Measurements from ENCODE around the gene KRT5.

DNA sequence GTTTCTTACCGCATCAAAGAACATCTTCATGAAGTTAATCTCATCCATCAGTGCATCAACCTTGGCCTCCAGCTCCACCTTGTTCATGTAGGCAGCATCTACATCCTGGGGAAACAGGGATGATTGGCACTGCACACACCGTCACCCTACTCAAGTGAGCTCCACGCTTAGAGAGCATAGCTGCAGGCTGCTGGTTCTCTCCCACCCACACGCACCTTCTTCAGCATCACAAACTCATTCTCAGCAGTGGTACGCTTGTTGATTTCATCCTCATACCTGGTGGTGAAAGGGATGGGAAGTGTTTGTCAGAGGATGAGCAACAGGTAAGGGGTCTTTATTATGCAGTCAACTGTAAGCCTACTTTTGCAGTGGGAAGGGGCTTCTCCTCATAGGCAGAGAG lies 2.3 kb downstream of the KRT5 start:
- TF ChIP-seq POLR2A (IDR thresholded peaks at IDR 0.05), result no peak
- TF ChIP-seq, protein P1, sequence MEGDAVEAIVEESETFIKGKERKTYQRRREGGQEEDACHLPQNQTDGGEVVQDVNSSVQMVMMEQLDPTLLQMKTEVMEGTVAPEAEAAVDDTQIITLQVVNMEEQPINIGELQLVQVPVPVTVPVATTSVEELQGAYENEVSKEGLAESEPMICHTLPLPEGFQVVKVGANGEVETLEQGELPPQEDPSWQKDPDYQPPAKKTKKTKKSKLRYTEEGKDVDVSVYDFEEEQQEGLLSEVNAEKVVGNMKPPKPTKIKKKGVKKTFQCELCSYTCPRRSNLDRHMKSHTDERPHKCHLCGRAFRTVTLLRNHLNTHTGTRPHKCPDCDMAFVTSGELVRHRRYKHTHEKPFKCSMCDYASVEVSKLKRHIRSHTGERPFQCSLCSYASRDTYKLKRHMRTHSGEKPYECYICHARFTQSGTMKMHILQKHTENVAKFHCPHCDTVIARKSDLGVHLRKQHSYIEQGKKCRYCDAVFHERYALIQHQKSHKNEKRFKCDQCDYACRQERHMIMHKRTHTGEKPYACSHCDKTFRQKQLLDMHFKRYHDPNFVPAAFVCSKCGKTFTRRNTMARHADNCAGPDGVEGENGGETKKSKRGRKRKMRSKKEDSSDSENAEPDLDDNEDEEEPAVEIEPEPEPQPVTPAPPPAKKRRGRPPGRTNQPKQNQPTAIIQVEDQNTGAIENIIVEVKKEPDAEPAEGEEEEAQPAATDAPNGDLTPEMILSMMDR (IDR thresholded peaks at IDR 0.05), result no peak
- no peak for TF ChIP-seq POLR2AphosphoS5 (IDR thresholded peaks at IDR 0.05)

Data from prostate gland (tissue), 2 donors.